ENCODE measurements around the gene RBMS3. TPM values are rescaled to one million over a fixed set of nuclear protein-coding genes. Genes with fewer than 3 reads are reported as not detected.
A peak's percentile ranks its signal among the peaks of the same experiment; 100 is the strongest.

Gene RBMS3
- total RNA-seq, 2 donors from 2014 or later: 31.7 to 45.1 TPM

DNA sequence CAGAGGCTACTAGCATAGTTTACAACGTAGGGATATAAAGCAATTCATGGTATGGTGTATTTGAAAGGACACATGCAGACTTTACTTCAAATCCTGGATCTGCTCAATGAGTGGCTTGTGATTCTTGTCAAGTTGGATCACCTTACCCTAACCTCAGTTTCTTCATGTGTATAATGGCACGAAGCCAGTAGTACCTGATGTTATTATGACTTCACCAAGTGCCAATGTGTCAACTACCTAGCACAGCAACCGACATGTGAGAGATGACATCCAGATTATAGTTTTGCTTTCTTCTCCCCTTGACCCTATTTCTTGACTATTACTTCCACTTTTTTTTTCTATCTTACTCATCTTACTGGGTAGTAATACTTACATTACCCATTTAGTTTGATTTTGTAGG is 304.5 kb downstream of the RBMS3 start:
- 78% methylated on average over 3 of the region's 3 CpGs for WGBS
- TF ChIP-seq POLR2AphosphoS5 (IDR thresholded peaks at IDR 0.05): peak; percentile 52
- TF ChIP-seq POLR2A (IDR thresholded peaks at IDR 0.05): no peak
- TF ChIP-seq, protein P1, sequence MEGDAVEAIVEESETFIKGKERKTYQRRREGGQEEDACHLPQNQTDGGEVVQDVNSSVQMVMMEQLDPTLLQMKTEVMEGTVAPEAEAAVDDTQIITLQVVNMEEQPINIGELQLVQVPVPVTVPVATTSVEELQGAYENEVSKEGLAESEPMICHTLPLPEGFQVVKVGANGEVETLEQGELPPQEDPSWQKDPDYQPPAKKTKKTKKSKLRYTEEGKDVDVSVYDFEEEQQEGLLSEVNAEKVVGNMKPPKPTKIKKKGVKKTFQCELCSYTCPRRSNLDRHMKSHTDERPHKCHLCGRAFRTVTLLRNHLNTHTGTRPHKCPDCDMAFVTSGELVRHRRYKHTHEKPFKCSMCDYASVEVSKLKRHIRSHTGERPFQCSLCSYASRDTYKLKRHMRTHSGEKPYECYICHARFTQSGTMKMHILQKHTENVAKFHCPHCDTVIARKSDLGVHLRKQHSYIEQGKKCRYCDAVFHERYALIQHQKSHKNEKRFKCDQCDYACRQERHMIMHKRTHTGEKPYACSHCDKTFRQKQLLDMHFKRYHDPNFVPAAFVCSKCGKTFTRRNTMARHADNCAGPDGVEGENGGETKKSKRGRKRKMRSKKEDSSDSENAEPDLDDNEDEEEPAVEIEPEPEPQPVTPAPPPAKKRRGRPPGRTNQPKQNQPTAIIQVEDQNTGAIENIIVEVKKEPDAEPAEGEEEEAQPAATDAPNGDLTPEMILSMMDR (IDR thresholded peaks at IDR 0.05): no peak
- intact Hi-C loops (cut with DNase I): no loop called here

DNA sequence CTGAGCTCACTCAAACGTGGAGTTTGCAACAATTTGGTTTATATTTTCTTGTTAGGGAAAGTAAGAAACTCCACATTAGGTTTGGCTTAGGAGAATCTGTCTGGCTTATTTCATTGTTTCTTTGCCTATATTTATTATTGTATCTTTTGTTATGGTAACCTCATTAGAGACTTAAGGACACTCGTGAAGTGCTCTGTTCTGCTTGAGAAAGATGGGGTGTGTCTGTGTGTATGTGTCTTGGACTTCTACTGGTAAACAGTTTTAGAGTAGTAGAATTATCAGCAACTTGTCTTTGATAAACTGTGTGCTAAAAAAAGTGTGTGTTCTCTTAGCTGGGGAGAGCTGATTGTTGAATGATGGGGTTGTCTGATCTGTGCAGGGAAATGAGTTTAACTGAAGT is 306.5 kb downstream of the RBMS3 start:
- intact Hi-C loops (cut with DNase I): no loop called here
- no peak for TF ChIP-seq POLR2A (IDR thresholded peaks at IDR 0.05)
- TF ChIP-seq, protein P1 (IDR thresholded peaks at IDR 0.05): no peak
- TF ChIP-seq POLR2AphosphoS5 (IDR thresholded peaks at IDR 0.05): no peak

More for the DNA sequence above, 304.5 kb downstream of the RBMS3 start:
- H3K9me3 ChIP-seq: no peaks in the 10 kb centered on the region
- H3K4me1 ChIP-seq (replicated peaks): no peaks in the 10 kb centered on the region
- no peak overlapping the region for H3K27ac ChIP-seq
- no peaks in the 10 kb centered on the region for H3K27me3 ChIP-seq (replicated peaks; ENCODE audit: insufficient read depth)
- no peak overlapping the region for H3K4me3 ChIP-seq
- no peaks in the 10 kb centered on the region for H3K36me3 ChIP-seq
- DNase-seq (ENCODE audit: low spot score): peak; percentile 28

DNA sequence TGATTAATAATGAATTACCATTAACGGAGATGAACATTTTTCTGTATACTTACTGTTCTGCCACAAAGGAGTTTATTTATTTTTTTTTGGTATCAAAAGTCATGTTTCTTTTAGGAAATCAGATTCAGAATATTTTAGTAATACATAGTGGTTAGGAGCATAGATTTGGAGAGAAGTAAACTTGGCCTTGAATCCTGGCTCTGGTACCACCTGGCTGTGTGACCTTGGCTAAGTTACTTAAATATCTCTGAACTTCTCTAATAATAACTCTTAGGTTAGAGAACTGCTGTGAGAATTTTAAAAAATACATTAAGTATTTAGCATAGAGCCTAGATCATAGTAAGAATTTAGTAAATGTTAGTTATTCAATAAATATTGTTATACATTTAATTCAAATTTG is 309.1 kb downstream of the RBMS3 start:
- intact Hi-C loops (cut with DNase I): no loop called here
- Histone ChIP-seq H3K4me3 (no peak overlapping the region), H3K27me3 (replicated peaks; ENCODE audit: insufficient read depth) (no peaks in the 10 kb centered on the region), H3K36me3 (no peaks in the 10 kb centered on the region), H3K9me3 (no peaks in the 10 kb centered on the region), H3K27ac (no peak overlapping the region), H3K4me1 (replicated peaks) (no peaks in the 10 kb centered on the region)
- no peak for DNase-seq (ENCODE audit: low spot score)
- no peak for TF ChIP-seq POLR2AphosphoS5 (IDR thresholded peaks at IDR 0.05)
- TF ChIP-seq, protein P1 (IDR thresholded peaks at IDR 0.05): no peak
- no peak for TF ChIP-seq POLR2A (IDR thresholded peaks at IDR 0.05)
- 95% methylated on average over 1 of the region's 1 CpG for WGBS

More for the DNA sequence above, 306.5 kb downstream of the RBMS3 start:
- H3K27ac ChIP-seq: no peak overlapping the region
- no peak overlapping the region for H3K4me3 ChIP-seq
- H3K4me1 ChIP-seq (replicated peaks): no peaks in the 10 kb centered on the region
- 70% methylated on average over 2 of the region's 2 CpGs for WGBS
- no peaks in the 10 kb centered on the region for H3K9me3 ChIP-seq
- H3K36me3 ChIP-seq: no peaks in the 10 kb centered on the region
- no peaks in the 10 kb centered on the region for H3K27me3 ChIP-seq (replicated peaks; ENCODE audit: insufficient read depth)
- no peak for DNase-seq (ENCODE audit: low spot score)

DNA sequence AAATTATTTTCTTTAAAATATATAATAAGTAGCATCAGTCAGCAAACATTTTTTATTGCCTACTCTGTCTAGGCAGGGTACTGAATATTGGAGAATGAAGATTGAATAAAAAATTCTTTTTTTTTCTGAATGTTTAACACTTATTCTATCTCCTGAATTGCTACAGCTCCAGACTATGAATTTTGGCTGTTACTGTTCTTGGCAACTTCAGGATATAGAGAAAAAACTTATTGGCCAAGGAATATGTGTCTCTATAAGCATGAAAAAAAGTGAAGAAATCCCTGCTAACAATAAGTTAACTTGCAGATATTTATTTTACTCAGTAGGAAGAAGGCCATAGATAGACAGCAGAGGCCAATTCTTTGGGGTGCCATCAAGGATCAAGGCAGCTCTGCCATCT is 309.6 kb downstream of the RBMS3 start:
- Histone ChIP-seq H3K4me3 (no peak overlapping the region), H3K36me3 (no peaks in the 10 kb centered on the region), H3K9me3 (no peaks in the 10 kb centered on the region), H3K27me3 (replicated peaks; ENCODE audit: insufficient read depth) (no peaks in the 10 kb centered on the region), H3K4me1 (replicated peaks) (no peaks in the 10 kb centered on the region), H3K27ac (no peak overlapping the region)
- no peak for DNase-seq (ENCODE audit: low spot score)
- intact Hi-C loops (cut with DNase I): no loop called here
- TF ChIP-seq, protein P1 (IDR thresholded peaks at IDR 0.05): no peak
- no peak for TF ChIP-seq POLR2A (IDR thresholded peaks at IDR 0.05)
- no peak for TF ChIP-seq POLR2AphosphoS5 (IDR thresholded peaks at IDR 0.05)

DNA sequence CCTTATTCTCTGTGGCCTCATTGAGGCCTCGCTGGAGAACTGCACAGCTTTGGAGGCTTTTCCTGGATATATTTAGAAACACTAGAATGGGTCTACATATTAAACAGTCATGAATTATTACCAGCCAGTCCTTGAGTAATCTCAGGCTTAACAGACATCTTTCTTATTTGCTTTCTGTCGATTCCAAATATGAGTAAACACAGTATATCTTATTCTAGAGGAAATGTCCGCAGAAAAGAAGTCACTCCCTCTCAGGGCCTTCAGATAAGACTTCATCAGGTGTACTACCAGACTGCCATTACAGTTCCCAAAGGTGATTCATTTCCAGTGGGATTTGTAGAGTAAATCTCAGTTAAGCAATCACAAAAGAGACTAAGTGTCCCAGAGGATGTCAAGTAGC is 310.7 kb downstream of the RBMS3 start:
- no peaks in the 10 kb centered on the region for H3K36me3 ChIP-seq
- TF ChIP-seq POLR2A (IDR thresholded peaks at IDR 0.05) (no peak), POLR2AphosphoS5 (IDR thresholded peaks at IDR 0.05) (no peak)
- TF ChIP-seq, protein P1 (IDR thresholded peaks at IDR 0.05): no peak
- no peak overlapping the region for H3K27ac ChIP-seq
- no peak for DNase-seq (ENCODE audit: low spot score)
- 71% methylated on average over 3 of the region's 3 CpGs for WGBS
- no peaks in the 10 kb centered on the region for H3K4me1 ChIP-seq (replicated peaks)
- intact Hi-C loops (cut with DNase I): no loop called here
- H3K27me3 ChIP-seq (replicated peaks; ENCODE audit: insufficient read depth): no peaks in the 10 kb centered on the region
- H3K4me3 ChIP-seq: no peak overlapping the region
- H3K9me3 ChIP-seq: no peaks in the 10 kb centered on the region
